NK-92 treated with Interleukin-12 subunit alpha and Interleukin-12 subunit beta, amount 100 ng/mL, for 24 hours (cell line): Measurements from ENCODE around the gene KCNMA1.

Experiments used
- DNase-seq: peaks from one replicate; lab custom pipeline; 2025; lab: John Stamatoyannopoulos, UW

KCNMA1 gene

DNA sequence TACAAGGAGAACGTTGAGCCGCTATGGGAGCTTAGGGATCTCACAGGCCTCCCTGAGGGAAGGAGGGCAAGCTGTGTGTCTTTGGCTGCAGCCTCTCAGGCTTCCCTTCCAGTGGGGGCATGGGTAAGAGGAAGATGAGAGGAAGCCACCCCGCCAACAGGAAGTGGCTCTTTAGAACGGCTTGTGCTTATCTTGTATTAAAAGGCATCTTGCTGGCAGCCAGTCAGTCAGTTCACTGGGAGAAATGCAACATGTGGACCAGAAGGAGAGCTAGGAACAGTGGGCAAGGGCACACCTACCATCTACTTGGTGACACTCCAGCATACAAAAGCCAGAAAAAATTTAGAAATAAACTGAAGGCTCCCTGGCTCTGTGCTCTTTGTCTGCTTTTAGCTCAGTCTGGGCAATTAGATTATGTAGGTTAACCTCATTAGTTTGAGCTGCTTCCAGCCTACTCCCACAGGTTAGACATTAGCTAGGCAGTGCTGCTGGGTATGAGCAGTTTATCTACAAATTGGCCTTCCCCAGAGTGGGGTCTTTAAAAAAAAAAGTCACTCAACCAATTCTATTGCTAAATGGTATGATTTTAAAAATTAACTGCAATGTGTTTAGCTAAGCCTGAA is 595.9 kb downstream of the KCNMA1 start:
- no peak for DNase-seq

DNA sequence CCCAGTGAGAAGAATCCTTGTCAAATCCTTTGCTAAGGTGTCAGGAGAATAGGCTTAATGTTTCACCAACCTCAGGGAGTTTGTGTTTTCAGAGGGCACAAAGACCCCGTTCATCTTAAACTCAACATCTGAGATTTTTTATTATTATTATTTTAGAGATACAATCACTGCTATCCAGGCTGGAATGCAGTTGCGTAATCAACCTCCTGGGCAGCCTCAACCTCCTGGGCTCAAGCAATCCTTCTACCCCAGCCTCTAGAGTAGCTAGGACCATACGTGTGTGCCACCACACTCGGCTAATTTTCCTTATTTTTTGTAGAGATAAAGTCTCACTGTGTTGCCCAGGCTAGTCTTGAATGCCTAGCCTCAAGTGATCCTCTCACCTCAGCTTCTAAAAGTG is 599.2 kb downstream of the KCNMA1 start:
- no peak for DNase-seq

DNA sequence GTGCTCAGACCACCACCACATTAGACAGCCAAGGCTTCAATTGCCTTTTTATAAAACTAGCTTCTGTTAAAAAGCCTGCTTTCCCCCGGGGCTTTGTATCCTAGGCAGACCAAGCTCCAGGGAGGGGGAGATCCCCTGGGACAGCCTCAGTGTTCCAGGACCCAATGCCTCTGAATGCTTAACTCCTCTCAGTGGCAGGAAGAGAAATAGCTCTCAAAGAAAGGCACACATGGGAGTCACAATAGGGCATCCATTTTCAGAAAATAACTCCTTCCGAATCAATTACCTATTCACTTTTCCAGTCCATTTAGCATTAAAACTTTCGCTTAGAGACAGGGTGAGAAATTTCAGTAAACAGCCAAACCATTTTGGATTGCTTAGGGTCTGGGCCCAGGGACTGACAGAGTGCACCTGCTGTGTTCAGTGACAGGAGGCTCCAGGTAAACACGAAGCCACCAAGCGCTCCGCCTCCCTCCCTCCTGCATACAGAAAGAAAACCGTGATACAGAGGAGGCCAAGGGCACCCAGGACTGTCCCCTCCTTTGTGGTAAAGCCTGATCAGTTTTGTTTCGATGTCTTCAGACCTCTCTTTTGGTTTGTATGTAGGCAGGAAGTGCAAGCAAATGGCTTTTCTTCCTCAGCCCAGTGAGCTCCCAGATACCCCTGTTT is 599.7 kb downstream of the KCNMA1 start:
- DNase-seq = no peak

DNA sequence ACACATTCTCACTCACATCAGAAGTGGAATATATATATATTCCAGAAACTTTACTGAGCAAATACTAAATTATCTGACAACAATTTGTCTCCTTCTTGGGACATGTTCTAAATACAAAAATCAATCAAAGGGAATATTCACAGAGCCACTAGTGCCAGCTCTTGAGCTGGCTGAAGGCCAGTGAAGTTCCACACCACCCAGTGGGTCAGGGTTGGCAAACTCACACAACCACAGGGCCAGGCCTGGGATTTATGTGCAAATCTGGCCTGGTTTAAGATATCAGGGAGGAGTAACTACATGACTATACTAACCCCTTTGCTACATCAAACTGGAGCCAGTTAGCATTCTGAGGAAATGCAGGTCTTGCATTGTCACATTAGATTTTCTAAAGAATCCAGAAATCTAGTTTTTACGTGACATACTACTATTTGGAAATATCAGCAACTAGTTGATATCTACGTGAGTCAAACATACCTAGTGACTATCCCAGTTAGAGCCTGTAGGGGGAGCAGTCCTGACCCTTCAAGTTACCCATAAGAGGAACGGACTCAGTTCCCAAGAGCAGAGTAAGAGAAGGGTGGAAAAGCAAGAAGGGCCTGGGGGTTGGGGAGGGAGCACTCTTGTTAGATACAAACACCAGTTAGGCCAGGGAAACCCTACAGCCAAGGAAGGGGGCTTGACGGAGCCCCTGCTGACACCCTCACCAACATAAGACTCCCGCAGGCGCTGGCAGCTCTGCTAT is 600.4 kb downstream of the KCNMA1 start:
- DNase-seq = no peak

DNA sequence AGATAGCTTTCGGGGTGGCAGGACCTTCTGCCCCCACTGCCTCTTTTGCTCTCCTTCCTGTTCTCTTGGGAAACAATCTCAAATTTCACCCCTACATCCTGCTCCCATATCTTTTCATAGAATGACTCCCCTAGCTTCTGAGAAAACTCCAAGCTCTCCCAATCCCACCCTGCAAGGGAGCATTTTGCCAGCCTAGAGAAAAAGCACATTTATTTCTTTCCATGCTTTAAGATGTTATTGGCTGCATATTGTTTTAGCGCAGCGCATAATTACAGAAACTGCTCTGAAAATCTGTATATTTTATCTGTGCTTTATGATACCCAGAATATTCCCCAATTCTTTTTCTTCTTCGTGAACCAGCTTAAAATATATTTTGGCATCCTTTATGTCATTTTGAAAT is 601.3 kb downstream of the KCNMA1 start:
- no peak for DNase-seq

DNA sequence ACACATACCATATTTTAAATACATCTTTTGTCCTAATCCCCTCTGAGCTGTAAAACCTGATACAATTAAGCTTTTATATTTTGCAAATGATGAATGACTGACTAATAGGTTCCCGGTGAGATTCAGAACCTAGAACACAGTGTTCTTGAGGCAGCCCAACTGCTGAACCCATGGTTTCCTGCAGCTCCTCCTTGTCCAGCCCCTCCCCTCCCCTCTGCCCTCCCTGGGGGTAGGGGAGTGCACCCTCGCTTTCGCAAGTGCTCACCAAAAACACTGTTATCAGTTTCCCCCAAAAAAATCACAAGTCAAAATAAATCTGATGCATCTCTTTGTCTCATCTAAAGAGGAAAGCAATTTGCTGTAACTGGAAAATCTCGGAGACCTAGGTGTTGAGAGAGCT is 602.8 kb downstream of the KCNMA1 start:
- DNase-seq = no peak

DNA sequence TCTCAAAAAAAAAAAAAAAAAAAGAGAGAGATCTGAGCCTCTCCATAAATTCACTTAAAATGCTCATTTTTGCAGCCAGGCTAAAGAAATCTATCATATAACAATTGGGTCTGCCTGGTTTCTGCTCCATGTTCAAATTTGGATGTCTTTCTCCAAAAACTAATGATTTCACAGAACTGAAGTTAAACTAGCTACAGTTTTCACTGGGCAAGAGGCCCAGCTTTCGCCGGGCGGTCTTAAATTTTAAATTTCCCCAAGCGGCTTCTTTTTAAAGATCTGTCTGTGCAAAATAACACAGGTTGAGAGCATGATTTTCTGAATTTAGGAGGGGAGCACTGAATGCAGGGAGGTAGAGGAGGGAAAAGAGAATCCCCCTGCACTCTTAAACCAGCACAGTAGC is 603.4 kb downstream of the KCNMA1 start:
- no peak for DNase-seq

DNA sequence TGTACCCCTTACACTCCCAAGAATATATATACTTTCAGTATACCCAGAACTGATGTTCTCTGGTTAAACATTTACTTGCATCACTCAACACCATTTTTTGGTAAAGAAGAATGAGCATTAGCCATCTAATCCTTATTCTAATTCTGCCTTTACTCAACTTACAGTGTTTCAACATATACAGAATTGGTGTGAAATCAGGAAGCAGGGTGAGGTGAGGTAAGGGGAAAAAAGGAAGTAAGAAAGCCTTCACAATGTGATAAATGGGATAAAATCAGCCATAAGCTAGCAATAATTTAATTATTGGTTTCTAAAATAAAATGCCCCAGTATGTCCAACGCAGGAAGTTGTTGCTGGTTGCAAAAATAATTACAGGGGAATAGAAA is 605.4 kb downstream of the KCNMA1 start:
- DNase-seq = no peak

DNA sequence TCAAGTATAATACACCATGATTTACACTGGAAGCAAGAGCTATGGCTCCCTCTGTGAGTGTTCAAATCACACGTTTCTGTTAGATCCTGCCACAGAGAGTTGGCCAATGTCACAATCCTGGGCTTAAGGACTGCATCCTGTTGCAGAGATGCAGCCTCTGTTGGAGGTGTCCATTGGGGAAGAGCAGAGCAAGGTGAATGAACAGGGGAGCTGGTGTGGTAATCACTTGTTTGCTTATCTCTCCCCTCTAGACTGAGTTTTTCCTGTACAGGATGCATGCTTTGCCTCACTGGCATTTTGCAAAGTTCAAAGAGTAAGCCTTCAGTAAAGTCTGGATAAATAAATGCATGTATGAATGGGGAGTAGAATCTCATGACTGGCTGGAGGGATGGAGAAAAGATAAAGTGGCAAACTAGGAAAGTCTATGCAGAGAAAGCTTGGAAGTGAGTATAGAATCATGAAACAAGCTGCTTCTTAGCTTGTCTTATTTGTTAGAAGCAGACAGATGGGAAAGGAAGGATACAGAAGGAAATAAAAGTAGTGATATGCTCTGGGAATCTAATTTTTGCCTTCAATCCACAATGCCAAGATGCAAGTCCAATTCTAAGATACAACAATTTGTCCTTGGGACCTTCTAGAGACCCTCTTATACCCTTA is 605.9 kb downstream of the KCNMA1 start:
- DNase-seq = no peak

DNA sequence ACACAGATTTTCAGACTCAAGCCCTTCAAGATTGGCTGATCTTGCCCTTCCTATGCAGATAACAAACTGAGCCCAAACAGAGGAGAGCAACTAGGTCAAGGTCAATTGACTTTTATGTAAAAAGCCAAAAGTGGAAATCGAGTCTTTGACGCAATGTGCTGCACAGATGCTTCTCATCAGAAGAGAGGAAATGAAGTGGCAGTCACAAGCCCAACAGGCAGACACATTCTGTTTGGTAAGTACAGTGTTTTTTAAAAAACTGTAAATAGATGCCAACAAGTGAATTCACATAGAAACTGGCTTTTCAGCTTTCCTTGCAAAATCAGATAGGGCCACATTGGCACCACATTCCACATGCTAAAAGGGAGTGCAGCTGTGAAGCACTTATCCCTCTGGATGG is 606.6 kb downstream of the KCNMA1 start:
- DNase-seq = no peak

DNA sequence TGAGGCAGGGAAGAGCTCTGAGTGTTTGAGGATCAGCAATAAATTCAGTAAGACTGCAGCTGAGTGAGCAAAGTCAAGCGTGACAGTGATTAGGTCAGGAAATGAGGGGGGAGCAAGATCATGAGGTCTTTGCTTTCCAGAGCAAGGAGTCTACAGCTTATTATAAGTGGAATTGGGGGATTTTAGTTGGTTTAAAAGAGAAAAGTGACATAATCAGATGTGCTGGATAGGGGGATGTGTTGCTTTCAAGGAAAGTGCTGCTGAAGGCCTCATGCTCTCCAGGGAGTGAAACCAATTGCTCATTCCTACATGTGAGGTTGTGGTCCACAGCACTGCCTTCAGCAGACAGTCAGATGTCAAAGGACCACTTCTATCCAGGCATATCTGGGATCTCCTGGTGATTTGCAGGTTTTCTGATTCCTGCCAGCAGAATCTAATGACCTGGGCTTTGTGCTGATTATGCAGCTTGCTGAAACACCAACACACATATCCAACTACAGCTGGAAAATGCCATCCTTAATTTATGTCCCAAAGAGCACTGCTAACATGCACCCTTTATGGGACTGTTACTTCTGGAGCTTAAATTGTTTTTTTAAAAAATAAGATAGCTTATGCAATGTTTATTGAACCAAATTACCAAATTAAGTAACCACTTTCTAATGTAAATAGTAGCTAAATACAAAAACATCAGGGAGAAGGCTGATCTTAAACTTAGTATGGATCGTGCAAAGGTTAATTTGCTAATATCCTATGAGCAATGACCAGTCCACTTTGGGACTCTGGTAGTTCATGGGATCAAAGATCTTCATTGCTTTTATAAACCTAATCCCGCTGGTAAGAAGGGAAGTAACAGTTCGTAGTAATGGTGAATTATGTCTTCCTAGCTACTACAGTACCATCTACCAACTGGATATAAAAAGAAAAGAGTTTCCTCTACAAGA is 607.6 kb downstream of the KCNMA1 start:
- no peak for DNase-seq

DNA sequence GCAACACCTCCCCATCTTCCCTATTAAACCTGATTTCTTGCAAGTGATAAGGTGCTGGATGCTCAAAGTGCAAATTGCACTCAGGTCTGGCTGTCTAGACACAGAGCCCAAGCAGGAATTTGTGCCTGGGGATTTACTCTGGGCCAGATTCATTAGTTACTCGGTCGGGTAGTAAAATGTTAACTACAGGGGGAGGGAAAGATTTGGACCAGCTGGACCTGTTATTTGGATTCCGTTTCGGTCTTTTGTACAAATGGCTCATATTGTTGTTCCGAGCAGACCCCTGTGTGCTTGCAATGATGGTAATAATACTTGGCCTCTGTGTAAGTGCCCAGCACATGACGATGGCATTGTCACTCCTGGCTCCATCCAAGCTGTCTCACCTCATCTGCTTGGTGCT is 609.6 kb downstream of the KCNMA1 start:
- DNase-seq = no peak

DNA sequence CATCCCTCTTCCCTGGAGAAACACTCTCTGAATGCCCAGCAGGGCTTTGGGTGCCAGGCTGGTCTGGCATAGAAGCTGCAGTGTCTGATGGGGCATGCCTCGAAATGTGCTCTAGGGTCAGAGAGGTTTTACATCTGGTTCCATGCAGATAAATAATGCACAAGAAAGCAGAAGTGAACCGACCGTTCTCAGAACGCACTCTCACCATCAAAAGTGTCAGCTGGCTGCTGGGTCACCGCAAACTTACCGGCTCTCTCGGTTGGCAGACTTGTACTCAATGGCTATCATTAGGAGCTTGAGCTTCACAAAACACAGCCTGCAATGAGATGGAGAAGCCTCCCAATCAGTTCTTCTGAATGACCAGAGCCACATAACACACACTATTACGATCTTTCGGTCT is 610.0 kb downstream of the KCNMA1 start:
- no peak for DNase-seq

DNA sequence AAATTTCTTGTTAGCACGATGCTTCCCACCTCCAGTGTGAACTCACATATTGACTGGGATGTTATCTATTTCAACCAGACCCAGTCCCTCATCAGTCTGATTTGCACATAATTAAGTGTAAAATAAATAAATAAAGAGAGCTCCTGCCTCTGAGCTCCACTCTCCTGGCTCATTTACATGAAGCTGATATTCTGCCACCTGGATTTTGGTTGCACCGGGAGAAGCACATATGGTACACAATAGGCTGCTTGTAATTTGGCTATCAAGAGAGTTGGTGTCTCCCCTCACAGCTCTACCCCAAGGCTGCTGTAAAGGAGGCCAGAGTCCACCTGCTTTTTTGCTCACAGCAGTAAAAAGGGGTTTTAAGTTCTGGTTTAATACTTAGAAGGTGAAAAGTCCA is 610.5 kb downstream of the KCNMA1 start:
- DNase-seq = no peak

DNA sequence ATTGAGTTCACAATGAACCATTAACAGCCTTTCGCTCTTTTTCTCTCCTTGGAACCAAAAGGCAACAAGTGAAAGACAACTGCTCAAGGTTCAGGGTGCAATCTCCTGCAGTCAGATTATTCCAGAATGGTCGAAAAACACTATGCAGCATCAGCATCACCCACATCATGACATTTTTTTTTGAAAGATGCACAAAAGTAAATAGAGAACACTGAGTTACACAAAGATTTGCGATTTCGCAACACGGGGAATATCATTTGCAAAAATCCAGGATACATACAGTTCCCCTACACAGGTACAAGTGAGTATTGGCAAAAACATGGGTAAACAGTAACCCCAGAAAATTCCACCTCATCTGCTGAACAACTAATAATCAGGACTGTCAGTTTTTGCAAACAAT is 611.5 kb downstream of the KCNMA1 start:
- DNase-seq = no peak

DNA sequence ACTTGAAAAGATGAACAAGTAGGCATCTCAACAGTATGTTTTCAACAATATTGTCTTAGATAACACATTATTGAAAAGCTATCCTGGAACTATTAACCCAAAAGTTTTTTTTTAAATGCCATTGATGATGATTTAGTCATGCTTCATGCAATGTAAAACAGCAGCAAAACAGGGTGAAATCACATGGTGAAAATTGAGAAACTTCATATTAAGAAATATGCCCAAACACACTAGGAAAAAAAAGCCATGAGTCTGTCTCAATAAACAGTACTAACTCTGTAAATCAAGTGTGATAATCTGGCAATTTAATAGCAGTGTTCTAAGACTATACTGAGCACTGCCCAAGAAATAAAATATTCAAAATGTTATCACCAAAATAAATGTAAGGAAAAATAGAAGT is 613.1 kb downstream of the KCNMA1 start:
- no peak for DNase-seq

DNA sequence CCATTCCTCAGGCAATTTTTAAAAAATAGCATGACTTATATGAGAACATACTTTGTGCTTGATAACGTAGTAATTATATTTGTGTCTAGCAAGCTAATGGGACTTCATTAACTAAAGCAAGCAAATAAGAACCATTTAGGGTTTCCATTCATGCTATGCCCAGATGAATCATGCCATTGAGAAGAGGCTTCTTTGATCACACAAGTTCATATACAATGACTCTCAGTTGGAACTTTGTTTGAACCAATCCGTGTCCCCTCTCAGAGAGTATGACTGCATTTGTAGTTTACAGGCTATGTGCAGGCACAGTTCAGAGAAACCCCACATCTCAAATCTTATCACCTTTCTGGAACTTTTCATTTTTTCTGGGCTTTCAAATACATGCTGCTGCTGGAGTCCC is 614.2 kb downstream of the KCNMA1 start:
- no peak for DNase-seq

DNA sequence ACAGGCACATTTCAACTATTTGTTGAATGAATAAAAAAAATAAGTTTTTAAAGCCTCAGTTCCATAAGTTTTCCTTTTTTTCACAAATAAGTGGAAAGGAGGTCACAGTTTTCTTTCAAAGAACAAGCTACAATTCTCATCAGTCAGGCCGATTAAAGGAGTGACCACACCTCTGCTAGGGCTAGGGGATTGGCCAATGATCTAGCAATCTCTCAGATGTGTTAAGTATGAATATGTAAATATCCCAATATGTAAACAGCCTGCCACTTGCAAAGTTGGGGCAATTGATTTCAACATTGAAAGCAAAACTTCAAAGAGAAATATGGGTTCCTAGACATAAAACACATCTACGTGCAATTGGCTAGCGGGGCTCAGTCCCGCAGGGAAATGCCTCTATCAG is 614.9 kb downstream of the KCNMA1 start:
- no peak for DNase-seq

DNA sequence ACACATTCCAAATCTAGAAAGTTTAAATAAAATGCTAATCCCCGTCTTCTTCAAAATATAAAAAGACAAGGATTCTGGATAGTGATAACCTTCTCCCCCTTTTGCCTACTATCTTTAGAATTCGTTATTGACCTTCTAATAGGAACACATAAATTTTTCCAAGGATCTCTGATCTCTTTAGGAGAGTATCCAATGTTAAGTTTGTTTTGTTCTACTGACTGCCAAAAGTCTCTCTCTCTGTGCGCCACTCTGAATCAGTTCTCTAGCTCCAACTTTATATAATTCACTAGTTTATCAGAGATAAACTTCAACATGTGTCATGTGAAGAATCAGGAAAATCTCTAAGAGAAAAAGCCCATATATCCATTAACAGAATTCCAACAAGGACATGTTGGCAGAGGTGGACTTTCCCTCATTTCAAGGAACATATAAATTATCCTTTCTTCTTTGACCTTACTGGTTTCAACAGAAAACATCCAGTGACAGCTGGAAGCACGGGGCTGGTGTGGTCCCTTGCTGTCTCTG is 615.6 kb downstream of the KCNMA1 start:
- DNase-seq = no peak

DNA sequence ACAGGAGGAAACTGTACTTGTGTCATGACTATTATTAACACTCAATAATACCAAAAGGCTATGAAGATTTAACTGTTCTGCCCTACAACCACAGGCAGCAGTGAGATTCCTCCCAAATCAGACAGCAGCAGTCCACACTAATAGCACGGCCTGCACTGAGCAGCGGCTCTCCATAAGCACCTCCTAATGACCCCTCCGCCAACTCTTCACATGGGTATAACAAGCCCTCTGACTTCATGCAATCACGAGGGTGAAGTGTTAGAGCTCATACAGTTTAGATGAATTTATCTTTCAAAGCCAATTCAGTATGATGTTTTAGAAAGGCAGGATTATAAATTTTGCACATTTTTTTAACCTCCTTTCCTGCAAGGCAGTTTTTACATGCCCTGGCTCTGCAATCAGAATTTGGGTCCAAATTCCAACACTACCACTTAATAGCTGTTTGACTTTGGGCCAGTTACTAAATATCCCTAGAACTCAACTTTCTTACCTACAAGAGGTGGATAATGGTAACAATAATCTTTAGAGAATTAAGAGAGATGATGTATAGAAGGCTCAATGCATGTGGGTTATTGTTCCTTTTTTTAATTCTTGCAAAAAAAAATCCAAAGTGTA is 617.1 kb downstream of the KCNMA1 start:
- DNase-seq = no peak

DNA sequence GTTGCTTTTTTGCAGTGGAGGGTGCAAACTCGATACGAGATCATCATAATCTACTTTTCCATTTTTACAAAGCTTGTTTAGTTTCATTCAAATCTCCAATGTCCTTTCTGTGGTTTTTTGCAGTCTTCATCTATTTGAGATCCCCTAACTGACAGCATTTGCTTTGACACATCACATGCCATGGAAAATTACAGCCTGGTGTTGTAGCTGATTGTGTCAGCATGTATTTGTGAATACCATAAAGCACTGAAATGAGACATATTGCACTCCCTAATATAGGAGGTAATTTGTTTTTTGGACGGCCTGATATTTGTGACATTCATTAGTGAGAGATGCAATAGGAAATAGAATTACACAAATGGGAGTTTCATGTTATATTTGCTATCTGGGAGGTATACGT is 620.8 kb downstream of the KCNMA1 start:
- no peak for DNase-seq
